GM18858 (cell line): ENCODE measurements around the gene DOCK4.

Experiments used
- ATAC-seq: cut with Tn5 transposase; IDR thresholded peaks from one replicate; pipeline ENCODE4 v1.9.1; 2021; ENCODE audit not compliant: unreplicated experiment

DOCK4 gene

DNA sequence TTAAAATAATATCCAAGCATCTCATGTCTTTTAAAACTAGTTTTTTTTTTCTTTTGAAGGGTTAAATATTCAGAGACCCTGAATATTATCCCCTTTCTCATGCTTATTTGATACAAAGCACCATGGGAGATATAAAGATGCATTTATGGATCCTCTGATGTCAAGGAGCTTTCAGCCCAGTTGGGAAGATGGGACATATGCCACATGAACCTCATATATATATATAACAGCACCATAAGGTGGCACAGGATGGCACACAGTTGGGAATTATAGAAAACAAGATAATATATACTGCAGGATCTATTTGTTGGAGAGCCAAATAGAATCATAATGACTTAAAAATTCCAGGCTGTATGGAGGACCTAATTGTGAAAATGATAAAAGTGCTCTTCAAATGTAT, 458.5 kb downstream of the DOCK4 start:
- no peak for ATAC-seq

DNA sequence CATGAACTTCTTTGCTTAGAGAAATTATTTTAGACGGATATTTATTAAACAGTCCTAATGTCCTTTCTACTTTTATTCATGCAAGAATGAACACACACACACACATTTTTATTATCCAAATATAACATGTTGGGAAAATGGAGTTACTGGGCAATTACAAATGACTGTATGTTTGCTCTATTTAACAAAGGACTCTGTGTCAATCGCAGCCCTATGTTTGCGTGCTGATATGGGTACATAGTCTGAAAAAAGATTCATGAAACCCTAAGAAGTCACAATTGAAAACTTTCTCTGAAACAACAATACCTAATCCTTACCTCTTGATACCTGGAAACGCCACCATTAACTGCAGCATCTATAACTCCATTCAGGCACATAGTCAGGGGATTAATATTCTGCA, 459.2 kb downstream of the DOCK4 start:
- no peak for ATAC-seq

DNA sequence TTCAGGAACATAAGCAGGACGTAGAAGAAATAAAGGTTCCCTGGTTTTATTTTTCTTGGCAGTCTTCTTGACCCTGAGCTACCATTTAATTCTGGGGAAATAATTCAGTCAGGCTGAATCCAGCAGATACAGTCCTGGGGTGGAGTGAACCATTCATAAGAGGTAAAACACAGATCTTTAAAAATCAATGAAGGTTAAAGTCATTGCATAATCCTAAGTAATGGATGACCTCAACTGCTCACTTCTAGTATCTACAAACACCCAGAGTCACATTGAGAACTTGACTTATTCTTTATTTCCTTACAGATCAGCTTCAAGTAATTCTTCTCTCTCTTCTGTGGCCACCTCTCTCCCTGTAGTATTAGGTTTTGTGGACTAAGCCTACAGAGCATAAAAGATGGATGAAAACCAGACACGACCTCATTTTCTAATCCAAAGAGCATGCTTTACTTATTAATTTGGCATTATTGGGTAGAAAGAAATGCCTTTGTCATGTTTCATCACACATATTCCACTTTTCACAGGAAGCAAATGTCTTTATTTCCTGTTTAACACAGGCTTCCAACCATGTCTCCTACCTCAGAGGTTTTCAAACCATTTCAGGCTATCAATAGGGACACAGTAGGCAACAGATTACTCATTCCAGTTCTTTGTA, 461.6 kb downstream of the DOCK4 start:
- ATAC-seq: no peak

DNA sequence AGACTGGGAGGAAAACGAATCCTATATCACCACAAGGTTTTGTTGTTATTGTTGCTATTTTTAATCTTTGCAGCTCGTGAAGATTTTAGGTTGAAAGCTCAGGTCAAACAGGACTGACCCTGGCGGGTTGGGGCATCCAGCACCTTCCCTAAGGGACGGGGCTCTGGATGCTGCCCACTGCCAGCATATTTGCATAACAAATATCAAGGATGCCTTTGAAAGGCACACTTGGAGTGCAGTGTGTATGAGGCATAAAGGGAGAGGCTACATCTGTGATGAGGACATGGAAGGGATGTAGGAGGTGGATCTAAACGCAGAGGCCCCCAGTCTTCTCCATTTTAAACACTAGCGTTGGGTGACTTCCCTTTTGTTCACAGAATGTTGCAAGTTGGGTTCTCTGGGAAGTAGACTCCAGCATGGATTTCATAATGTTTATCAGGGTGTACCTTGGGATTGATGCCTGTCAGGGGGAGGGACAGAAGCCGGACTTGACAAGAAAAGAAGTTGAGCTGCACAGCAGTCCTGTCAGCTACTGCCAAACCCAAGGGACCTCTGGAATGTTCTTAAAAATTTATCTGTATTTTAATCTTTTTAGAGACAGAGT, 462.9 kb downstream of the DOCK4 start:
- ATAC-seq: no peak

DNA sequence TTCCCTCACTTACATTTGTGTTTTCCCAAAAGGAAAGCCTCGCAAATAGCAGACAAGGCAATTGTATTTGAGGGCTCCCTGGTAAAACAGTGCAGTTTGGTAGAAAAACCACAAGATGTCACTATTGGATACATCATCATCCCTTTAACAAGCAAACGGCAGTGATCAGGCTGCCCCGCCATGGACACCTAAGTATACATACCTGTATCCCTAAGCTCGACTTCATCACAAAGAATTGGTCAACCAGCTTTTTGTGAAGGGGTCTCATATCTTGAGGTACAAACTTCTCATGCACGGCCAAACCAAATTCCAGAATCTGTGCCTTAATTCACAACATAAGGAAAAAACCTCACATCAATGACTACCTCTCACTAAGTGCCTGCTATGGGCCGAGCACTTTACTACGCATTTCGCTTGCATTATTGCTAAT, 464.4 kb downstream of the DOCK4 start:
- peak; percentile 96 for ATAC-seq

DNA sequence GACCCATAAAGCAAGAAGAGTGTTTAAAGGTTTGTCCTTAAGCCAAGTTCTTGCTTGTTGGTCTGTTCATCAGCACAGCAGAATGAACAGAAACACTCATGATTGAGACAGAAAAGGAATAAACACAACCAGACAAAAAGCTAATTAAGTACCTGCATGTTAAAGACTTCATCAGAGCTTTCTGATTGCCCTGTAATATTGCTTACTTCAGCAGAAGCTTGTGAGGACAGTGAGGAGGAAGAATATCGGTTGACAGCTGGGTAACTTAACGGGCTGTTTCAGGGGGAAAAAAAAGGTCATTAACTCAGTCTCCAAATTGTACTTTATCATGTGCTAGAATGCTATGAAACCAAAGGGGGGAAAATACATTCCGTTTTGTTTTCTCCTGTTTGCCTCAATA, 465.3 kb downstream of the DOCK4 start:
- ATAC-seq: no peak

DNA sequence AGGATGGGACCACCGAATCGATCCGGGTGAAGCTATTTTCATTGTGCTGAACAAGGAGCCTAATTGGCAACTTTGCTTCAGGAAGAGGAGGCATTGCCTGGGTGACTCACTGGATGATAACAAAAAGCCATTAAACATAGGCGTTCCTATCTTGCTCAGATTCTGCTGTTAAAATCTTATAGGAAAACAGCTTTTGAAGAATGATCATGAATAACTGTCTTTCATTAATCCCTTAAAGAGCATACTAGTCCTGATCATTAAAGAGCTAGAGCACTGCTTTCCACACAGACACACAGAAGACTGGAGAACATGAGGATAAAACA, 469.7 kb downstream of the DOCK4 start:
- ATAC-seq: no peak

DNA sequence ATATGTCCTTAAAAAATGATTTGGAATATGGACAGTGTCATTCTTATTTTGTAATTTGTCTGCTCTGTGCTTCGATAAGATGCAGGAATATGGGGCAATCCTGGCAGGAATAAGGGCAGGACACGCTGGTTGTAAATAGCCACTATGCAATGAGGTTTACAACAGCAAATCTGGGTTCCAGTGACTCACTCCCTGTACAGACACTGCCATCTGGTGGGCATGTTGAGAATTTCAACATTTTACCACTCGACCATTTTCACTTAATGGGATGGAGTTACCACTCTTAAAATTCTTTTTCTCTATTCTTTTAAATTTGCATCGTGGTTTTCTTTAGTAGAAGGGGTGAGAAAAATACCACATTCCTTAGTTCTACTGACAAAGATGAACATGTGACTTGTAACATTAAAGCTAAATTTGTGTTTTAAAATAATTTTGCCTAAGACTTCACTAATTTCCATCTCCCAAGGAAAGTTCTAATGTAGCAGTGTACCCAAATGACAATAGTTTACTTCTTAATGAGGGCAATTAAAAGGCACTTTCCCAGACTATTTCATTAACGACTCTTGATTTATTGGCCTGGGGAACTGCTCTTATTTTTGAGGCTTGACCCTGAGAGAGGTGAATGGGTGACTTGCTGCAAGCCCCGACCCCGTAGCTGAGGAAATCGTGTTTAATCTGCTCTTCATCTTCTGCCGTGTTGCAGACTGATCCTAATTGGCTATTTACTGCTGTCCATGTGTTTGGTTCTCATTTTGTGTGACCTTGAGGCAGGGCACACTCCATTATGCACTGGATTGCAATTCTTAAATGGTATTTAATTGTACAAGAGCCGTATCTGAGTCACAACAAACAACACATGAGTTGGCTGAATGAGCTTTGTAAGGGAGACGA, 470.3 kb downstream of the DOCK4 start:
- ATAC-seq: peak; percentile 61

DNA sequence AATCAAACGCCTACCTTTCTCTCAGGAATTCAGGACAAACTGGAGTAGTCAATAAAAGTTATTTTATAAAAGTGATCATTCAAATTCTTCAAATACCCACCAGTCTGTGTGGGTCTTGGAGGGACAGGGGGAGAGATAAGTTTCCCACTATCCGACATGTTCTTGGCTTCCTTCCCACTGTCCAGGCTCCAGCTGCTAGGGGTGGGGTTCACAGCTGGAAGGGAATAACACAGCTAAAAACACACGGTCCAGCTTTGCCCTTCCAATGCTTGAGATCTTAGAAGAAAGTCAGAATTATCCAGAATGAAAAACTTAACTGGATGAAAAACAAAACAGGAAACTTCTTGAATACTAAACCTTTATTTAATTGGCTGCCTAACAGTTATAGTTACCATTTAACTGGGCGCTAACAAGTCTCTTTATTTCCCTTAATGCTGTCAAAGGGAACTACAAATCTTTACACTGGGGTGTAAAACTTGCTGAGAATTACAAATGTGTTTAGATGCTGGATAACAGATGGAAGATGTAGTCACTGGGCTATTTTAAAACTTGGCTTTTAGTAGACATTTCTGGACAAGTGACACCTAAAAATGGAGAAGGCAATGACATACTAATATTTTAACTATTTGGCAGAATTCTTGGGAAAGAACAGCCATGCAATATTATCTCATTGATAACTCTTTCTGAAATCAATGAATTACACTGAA, 471.1 kb downstream of the DOCK4 start:
- no peak for ATAC-seq

DNA sequence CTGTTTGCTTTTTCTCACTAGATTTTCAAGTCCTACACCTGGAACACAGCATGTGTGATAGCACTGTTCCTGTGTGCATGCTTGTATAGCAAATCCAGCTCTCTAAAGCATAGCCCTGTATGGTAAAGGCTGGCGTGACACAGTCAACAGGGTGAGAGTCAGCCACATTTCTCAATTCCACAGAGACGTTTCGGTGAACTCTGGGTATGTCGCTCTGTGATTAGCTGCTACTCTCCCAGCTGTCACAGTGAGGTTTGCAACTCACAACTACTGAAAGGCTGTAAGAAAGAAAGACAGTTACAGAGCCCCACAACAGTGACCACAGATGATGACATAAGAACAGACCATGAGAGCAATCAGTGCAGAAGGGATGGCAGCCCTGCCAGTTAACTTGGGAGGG, 473.3 kb downstream of the DOCK4 start:
- ATAC-seq: no peak

DNA sequence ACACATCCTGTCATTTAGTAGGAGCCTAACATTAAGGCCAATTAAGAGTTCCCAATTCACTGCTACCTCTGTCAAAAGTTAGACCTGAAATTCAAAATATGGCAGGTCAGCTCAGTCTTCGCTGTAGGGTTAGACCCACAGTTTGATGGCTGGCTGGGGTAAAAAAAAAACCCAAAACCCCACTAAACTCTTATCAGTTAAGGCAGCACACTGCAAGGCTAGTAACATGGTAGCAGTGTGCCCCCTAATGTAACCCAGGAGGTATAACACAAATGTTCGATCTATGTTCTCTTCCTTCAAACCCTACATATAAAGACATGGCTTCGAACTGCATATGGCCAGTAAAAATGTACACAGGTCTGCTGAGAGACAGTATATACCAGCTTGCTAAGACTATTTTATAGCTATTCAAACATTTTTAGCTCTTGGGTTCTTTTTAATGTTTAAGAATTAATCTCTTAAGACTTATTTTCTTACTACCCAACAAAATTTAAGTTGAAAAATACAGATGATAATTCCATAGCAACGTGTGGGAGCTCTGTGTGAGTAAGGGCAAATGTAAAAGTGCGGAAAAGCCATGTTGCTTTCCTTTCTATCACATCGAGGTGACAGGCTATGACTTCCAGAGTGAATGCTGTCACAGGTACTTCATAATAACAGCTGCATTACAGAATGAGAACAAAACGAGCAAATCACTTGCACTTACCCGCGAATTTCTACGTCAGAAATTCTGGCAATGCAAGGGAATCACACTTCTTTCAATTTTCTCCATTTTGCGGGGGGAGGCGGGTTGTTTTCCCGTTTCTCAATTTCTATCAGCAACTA, 475.5 kb downstream of the DOCK4 start:
- peak; percentile 78 for ATAC-seq

DNA sequence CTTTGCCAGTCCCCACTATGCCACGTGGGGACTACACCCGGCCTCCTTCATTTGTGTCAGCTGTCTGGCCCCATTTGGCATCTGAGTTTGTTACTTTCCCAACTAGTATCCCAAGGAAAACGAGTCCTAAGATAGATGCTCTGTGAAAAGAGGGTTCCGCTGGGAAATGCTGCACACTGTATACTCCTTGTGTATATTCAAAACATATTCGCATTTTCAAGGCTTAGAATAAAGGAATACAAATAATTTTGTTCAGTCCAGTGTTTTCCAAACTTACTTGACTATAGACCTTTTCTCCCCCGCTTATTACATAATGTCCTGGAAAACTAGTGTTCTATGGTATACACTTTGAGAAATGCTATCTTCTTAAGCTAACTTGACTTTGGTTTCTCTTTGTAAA, 476.1 kb downstream of the DOCK4 start:
- ATAC-seq: no peak

DNA sequence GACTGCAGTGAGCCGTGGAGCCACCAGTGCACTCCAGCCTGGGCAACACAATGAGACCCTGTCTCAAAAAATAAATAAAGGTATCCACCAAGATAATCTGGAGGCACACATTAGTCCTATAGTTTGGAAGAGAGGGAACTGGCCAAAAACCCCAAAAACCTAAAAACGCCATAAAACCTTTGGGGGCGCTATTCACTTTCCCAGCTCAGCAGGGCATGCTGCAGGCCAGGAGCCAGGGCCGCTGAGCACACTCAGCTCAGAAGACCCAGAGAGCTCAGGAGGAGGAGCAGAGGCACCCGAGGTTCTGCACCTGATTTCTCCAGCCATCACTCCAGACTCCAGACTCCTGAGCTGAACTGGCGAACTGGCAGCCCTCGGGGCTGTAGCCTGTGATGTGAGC, 476.7 kb downstream of the DOCK4 start:
- no peak for ATAC-seq

DNA sequence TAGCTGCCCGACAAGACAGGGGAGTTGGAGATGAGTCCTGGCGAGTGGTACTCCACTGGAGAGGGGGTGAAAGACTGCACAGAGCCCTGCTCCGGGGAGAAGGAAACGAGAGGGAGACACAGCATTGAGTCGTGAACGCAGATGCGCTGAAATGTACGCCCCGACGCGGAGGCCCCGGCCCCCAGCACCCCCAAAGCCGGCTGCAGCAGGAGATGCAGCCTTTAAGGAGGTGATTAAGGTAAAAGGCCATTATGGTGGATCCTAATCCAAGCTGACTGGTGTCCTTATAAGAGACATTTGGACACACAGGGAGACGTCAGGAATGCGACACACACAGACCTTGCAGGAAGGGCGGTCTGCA, 477.6 kb downstream of the DOCK4 start:
- no peak for ATAC-seq

DNA sequence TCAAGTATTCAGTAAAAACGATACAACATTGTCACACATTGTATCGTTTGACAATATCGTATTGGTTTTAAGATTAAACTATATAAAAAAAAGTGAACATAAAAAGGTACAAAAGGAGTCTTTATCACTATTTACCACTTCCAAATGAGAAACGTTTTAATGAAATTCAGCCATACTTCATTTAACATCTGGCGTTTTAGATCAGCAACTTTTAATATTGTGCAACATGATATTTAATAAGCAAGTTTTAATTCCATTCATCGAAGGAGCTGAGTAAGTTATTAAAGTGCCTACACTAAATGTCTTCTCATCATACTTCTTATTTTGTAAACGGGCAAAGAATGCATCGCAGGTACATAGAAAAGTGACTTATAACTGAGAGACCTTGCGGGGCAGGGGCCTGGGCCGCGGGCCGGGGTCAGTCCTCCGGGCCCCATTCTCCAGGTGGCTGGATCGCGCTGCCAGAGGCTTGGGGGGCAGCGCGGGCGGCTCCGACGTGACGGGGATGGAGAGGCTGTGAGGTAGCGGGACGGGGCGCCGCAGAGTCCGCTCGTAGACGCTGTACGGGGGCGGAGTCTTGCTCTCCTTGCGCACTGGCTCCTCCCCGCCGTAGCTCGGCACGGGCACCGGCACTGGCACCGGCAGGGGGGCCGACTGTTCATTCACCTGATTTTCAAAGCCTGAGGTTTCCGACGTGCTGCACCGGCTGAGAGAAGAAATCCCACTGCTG, 478.1 kb downstream of the DOCK4 start:
- no peak for ATAC-seq

DNA sequence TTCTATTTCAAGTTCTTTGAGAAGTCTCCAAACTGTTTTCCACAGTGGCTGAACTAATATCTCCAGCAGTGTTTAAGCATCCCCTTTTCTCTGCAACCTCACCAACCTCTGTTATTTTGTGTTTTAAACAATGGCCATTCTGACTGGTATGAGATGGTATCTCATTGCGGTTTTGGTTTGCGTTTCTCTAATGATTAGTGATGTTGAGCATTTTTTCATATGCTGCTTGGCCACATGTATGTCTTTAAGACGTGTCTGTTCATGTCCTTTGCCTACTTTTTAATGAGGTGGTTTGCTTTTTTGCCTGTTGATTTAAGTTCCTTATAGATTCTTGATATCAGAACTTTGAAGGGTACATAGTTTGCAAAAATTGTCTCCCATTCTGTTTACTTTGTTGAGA, 487.3 kb downstream of the DOCK4 start:
- no peak for ATAC-seq

DNA sequence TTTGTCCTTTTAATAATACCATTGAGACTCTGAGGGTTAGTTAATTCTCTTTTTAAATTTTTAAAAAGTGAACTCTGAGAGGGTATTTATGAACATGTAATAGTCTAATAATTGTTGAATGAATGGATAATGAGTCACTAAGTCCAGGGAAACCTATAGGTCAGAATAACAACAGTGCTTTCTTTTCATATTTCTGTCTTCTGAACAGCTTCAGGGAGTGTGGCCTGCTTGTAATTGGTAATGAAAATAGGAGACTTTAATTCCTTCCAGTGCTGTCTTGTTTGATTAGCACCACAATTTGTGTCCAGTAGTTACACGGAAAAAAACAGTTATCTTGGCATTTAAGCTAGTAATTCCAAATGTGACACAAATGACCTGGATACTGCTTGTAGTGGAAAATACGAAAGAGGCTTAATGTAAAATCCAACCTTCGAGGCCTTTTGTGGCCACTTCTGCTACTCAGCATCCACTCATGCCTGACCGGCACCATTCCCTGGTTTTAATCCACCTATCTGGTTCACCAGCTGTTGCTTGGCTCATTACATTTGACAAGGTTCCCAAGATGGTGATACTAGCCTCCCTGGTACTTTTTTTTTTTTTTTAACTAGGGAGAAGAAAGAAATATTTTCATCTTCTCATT, 494.7 kb downstream of the DOCK4 start:
- no peak for ATAC-seq

DNA sequence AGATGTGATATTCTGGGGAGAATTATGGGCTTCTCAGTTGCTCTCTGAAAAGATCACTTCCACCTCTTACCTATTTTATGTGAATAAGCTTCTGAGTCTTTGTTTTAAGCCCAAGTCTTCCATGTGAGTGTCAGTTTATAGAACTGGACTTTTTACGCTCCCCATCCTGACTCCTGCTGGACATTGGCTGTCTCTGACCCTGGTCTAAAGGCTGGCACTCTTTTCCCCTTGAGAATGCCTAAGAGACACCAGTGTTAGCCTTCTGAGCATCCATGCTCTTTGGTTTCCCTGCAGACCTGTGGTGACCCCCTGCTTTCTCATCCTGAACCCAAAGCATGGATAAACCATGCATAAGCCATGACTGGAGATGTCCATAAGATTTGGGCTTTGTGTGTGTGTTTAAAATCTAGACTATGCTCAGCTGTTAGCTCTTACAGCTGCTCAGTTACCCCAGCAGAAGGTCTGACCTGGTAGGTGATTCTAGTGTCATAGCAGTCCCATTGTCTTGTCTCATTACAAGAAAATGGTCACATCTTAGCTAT, 495.3 kb downstream of the DOCK4 start:
- no peak for ATAC-seq

DNA sequence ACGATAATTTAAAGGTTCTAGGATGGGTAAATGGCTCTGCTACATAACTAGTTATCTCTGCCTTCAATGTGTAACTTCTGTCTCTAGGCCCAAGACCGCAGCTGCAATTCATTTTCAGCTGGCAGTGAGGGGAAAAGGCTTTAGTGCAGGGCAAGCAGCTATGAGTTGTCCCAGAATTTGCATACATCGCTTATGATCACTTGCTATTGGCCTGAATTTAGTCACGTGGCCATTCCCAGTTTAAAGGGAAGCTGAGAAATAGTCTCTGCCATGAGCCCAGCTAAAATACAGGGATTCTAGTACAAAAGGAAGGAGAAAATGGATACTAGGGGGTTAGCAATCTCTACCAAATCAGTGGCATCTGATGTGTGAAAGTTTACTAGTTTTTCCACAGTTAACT, 498.1 kb downstream of the DOCK4 start:
- no peak for ATAC-seq
